Effector CD4-positive, alpha-beta T cell (primary cell): ENCODE data around the gene SERINC2.
"Not testable (repeated sequence)": the region's sequence is repeated elsewhere in the genome, so short reads cannot be mapped to it uniquely, and the experiment has no call there.

Source experiments
- DNase-seq: peaks from one replicate; pipeline ENCODE4 v3.0.0-alpha.2; 2020

SERINC2 gene

DNA sequence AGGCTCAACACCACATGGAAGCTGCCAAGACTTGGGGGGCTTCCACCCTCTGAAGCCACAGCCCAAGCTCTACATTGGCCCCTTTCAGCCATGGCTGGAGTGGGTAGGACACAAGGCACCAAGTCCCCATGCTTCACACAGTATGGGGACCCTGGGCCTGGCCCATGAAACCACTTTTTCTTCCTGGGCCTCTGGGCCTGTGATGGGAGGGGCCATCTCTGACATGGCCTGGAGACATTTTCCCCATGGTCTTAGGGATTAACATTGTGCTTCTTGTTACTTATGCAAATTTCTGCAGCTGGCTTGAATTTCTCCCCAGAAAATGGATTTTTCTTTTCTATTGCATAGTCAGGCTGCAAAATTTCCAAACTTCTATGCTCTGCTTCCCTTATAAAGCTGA, 60.5 kb downstream of the SERINC2 start:
- not testable (repeated sequence) for DNase-seq

DNA sequence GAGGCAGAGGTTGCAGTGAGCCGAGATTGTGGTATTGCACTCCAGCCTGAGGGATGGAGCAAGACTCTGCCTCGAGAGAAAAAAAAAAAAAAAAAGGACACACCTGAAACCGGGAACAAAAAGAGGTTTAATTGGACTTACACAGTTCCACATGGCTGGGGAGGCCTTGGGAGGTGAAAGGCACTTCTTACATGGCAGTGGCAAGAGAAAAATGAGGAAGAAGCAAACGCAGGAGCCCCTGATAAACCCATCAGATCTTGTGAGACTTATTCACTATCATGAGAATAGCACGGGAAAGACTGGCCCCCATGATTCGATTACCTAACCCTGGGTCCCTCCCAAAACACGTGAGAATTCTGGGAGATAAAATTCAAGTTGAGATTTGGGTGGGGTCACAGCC, 61.6 kb downstream of the SERINC2 start:
- DNase-seq: not testable (repeated sequence)

DNA sequence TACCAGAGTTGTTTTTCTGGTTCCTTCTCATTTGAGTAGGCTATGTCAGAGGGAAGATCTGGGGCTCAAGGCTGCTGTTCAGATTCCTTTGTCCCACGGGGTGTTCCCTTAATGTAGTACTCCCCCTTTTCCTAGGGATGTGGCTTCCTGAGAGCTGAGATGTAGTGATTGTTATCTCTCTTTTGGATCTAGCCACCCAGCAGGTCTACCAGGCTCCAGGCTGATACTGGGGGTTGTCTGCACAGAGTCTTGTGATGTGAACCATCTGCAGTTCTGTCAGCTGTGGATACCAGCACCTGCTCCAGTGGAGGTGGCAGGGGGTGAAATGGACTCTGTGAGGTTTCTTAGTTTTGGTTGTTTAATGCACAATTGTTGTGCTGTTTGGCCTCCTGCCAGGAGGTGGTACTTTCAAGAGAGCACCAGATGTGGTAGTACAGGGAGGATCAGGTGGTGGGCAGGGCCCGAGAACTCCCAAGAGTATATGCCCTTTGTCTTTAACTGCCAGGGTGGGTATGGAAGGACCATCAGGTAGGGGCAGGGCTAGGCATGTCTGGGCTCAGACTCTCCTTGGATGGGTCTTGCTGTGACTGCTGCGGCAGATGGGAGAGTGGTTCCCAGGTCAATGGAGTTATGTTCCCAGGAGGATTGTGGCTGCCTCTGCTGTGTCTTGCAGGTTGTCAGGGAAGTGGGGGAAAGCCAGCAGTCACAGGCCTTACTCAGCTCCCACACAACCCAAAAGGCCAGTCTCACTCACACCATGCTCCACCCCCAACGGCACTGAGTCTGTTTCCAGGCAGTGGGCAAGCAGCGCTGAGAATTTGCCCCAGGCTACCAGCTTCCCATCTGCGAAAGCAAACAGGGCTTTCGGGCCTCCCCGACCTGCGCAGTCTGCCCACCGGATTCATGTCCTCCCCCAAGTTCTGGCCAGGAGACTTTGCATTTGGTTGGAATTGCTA, 64.2 kb downstream of the SERINC2 start:
- DNase-seq: no peak

DNA sequence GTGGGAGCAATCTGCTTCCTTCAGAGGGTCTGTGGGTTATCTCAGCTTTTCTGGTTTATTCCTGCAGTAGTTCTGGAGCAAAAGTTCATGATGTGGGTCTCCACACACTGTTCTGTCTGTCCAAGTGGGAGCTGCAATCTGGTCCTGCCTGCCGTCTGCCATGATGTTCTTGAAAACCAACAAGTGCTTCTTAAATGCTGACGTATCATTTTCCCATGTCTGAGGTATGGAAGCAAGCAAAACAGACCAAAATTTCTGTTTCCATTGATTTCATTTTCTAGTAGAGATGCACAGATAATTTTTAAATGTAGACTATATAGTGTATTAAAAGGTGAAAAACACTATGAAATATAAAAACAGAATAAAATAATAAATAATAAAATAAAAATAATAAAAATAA, 65.2 kb downstream of the SERINC2 start:
- DNase-seq: no peak

DNA sequence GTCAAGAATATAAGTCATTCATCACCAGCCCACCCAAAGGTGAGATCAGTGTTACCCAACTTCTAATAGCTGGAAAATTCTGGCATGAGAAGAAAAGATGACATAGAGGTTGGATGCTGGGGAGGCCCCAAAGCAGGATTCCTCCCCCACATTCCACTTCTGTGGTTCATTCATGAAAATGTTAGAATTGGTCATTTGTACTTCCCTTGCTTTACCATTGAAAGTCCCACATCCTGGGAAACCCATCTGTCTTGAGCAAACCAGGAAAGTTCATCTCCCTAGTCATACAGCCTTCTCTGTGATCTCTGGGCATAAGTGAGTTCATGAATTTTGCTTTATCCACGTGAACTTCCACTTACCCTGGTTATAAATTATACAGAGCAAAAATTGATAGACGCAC, 66.8 kb downstream of the SERINC2 start:
- no peak for DNase-seq

DNA sequence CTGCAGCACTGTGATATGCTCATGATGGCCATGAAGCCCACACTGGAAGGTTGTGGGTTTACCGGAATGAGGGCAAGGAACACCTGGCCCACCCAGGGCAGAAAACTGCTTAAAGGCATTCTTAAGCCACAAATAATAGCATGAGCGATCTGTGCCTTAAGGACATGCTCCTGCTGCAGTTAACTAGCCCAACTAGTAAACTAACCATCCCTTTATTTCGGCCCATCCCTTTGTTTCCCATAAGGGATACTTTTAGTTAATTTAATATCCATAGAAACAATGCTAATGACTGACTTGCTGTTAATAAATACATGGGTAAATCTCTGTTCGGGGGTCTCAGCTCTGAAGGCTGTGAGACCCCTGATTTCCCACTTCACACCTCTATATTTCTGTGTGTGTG, 67.4 kb downstream of the SERINC2 start:
- not testable (repeated sequence) for DNase-seq

DNA sequence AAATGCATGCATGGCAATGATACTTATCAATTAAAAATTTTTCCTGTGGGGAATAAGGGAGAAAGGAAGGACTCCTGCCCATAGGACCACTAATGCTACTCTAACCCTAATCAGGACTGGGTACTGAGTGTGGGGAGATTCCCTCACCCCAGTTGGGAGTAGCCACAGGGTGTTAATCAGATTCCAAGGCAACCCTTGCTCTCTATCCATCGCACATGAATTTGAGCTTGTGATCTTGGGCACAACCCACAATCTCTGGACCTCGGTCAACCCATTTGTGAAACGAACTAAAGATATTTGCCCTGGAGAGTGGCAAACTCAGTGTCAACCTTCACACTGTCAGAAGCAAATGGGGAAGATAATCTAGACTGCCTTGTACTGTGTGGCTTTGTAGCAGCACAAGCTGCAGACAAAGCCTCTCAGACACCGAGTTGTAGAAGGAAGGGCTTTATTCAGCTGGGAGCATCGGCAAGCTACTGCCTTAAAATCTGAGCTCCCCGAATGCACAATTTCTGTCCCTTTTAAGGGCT, 69.5 kb downstream of the SERINC2 start:
- DNase-seq: no peak

DNA sequence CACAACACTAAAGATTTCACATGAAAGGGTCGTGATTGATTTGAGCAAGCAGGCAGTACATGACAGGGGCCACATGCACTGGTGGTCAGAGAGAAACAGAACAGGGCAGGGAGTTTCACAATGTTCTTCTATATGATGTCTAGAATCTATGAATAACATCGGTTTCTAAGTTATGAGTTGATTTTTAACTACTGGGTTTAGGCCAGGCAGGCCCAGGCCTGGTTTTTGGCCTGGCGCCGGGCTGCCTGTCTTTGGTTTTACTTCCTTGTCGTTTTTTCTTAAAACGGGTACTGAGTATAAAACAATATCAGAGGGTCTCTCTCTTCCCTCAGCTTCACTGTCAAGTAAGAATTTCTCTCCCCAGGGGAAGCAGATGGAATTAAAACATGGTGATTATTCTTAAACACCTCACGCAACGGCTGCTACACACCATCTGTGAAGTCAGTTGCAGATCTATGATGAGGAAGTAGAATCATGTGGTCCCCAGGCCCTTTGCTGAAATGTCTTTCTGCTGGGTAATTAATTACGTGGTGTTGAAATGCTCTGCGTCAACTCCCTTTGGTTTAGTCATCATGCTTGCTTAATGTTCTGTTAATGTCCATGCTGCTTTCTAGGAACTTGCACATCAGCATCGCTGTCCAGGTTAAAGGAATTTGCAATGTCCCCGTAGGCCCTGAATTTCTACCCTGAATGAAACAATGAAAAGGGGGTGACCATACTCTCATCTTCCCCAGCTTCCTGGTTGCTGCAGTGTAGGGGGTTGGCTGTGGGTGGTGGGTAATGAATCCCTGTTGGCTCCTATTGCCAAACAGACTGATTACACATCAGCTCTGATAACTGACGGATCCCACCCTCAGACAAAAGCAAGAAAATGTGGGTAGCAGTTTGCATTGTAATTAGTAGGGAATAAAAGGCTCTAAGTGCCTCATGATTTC, 70.3 kb downstream of the SERINC2 start:
- no peak for DNase-seq
